ENCODE results near the gene TPST2.
"Not testable (repeated sequence)": the region's sequence is repeated elsewhere in the genome, so short reads cannot be mapped to it uniquely, and the experiment has no call there.

TPST2 gene

DNA sequence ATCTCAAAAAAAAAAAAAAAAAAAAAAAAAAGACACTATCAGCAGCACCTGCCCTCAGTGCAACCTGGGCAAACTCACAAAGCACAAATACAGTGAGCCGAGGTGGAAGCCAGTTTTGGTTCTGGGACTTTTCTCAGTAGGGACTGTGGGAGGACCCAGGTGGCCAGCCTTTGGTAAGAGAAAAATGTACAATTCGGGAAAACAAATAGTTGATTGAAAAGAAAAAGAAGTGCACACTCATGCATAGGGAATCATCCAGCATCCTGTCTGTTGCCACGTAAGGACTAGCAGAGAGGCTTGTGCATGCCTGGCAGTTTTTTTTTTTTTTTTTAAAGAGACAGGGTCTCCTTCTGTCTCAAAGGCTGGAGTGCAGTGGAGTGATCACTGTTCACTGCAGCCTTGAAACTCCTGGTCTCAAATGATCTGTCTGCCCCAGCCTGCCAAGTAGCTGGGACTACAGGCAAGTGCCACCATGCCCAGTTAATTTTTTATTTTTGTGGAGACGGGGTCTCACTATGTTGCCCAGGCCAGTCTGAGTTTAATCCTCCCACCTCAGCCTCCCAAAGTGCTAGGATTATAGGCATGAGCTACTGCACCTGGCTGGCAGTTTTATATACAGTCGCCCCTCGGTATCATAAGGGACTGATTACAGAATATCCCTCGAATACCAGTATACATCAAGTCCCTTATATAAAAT lies 36.7 kb downstream of the TPST2 start:
- DNase-seq, result no peak

DNA sequence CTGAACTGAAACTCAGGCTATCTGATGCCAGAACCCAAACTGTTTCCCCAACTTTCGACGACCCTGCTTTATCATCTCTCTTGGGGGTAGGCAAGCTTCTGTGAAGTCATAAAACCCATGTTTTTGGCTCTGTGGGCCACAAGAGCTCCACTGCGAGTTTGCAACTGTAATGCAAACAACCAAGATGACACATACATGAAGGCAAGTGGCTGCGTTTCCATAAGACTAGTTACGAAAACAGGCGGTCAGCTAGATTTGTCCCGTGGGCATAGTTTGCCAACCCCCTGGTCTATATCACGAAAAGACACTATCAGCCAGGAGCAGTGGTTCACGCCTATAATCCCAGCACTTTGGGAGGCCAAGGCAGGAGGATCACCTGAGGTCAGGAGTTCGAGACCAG lies 37.5 kb downstream of the TPST2 start:
- DNase-seq, result no peak

DNA sequence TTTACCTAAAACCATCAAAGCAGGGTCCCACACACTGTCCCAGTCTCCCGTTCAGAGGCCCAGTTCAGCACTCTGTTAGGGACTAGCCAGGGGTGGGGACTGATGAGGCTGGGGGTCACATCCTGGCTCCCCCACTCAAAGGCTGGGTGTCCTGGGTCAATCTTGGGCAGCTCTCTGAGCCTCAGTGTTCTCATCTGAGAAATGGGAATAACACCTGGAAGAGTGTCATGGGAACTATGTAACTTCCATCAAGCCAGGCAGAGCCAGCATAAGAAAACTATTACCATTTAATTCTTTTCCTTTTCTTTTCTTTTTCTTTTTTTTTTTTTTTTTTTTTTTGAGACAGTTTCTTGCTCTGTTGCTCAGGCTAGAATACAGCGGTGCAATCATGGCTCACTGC lies 38.4 kb downstream of the TPST2 start:
- no peak for DNase-seq

DNA sequence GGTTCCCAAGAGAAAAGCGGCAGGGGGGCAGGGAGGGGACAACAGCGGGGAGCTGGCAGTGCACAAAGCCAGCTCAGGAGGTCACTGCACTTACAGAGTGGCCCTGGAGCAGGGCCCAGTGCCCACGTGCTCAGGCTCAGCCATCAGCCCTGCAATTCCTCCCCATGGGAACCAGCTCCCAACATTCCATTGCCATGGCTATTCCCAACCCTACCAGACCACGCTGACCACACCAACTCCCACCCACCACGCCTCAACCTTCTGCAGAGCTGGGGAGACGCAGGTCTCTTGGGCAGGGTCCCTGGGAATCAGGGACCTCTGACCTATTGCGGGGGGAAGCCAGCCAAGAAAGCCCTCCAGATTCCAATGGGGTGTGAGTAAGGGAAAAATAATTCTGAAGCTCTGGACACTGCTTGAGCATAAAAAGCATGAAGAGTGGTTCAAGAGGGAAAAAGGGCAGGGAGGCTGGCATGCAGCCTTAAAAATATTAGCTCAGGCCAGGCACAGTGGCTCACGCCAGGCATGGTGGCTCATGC lies 39.4 kb downstream of the TPST2 start:
- DNase-seq, result no peak

DNA sequence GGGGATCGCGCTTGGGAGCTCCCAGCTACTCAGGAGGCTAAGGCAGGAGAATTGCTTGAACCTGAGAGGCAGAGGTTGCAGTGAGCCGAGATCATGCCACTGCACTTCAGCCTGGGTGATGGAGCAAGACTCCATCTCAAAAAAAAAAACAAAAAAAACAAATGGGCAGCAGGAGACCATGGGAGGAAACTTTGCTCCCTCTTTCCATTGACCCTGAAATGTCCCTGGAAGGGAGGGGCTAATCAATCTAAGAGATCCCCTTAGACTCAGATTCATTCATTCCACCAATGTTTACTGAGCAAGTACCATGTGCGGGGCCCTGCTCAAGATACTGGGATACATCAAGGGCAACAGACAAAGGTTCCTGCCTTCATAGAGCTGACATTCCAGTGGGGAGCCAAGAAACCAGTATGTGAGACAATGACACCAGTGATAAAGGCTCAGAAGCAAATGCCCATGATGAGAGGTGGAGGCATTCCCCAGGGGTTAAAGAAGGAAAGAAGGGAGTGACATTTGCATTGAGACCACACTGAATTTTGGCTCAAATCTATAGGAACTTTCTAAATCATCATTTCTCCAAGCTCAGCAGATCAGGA lies 39.9 kb downstream of the TPST2 start:
- DNase-seq, result no peak

DNA sequence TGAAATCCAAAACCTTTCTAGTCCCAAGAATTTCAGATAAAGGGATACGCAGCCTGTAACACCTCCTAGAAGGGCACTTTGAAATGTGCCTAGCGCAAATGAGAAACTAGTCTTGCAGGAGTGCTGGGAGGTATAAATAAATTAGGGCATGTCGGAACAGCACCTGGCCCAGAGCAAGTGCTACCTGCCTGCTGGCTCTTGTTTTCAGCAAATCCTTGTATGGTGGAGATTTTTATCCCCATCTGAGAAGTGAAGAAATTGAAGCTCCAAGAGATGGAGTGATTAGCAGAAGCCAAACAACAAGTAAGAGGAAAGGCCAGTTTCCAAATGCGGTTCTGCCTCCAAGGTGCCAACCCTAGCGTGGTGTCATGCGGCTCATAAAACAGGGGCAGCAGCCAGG lies 40.9 kb downstream of the TPST2 start:
- DNase-seq, result no peak

DNA sequence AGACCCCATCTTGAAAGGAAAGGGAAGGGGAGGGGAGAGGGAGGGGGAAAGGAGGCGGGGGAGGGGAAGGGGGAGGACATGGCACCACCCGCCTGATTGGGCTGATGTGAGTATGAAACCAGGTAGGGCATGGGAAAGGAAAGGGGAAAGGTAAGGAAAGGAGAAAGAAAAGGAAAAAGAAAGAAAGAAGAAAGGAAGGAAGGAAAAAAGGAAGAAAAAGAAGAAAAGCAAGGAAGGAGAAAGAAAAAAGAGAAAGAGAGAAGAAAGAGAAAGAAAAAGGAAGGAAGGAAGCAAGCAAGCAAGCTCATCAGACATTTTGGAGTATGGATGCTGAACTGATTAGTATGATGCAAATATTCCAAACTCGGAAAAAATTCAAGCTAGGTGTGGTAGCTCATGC lies 41.6 kb downstream of the TPST2 start:
- DNase-seq, result no peak

DNA sequence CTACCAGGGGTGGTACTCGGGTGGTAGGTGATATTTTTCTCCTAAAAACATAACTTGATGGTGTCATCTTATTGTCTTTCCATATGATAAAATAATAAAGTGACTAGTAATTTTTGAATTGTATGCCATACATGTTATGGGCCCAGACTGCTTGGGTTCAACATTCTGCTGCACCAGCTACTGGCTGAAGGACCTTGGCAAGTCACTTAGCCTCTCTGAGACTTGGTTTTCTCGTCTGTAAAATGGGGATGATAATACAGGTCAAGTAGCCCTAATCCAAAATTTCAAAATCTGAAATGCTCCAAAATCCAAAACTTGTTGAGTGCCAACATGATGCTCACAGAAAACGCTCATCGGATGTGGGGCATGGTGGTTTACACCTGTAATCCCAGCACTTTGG lies 42.1 kb downstream of the TPST2 start:
- DNase-seq, result no peak

DNA sequence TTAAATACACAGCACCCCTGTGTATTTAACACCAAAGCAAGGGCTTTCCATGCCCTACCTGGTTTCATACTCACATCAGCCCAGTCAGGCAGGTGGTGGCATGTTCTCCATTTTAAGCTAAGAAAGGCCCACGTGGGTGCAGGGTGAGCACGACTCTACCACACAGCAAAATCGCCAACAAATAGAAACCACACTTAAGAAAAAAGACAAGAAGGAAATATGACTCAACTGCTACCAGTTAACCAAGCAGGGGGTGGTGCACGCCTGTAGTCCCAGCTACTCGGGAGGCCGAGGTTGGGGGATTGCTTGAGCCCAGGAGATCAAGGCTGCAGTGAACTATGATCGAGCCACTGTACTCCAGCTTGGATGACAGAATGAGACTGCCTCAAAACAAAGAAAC lies 42.5 kb downstream of the TPST2 start:
- no peak for DNase-seq

DNA sequence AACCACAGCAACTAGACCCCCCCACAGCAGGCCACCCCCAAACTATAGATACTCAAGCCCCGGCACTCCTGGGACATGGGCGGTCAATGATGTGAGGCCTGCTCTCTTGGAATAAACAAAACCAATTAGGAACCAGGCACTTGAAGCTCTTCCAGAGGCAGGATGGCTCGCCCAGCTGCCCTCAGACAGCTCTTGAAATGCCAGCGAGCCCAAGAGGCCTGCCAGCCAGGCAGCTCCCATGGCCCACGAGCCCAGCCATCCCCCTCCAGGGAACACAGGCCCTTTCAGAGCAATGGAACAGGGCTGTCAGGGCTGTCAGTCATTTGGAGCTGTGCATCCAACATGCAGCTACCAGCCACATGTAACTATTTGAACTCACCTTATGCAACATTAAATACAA lies 43.6 kb downstream of the TPST2 start:
- DNase-seq, result no peak

DNA sequence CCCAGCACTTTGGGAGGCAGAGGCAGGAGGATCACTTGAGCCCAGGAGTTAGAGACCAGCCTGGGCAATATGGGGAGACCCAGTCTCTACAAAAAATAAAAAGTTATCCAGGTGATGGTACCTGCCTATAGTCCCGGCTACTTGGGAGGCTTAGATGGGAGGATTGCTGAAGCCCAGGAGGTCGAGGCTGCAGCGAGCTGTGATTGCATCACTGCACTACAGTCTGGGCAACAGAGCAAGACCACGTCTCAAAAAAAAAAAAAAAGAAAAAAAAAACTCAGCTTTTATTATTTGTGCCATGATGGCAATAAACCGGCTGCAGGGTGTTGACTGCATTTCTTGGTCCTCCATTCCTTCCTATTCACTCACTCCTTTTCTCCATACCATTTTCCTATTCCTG lies 44.1 kb downstream of the TPST2 start:
- no peak for DNase-seq

DNA sequence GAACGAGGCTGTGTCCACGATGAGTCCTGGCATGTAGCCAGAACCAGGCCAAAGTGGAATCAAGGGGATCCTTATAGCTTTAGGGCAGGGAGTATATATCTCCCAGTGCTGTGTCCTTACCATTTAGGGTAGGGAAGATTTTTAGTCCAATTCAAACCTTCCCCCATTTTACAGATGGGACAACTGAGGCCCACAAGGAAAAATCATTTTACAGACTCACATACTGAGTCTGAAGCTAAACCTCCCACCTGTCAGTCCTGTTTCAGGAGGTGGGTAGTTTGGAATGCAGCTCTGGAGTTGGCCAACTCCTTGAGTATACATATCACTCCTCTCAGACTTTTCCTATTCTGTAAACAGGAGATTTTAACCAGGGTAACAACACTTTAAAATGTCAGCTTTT lies 44.5 kb downstream of the TPST2 start:
- no peak for DNase-seq

DNA sequence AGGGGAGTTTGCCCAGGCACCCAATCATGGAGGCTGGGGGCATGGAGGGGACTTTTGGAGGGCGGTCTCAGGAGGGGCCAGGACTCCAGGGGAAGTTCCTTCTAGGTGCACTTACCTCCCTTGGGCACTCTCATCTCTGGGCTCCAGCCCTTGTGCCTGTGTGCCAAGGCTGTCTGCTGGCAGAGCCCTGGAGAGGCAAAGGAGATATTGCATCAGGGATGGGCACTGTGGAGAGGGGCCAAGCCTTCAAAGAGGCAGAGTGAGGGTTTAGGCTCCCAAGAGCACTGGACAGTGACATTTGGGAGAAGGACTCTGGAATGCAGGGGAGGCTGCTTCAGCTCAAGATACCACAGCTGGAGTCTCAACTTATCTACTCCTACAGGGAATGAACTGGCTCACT lies 45.4 kb downstream of the TPST2 start:
- no peak for DNase-seq

DNA sequence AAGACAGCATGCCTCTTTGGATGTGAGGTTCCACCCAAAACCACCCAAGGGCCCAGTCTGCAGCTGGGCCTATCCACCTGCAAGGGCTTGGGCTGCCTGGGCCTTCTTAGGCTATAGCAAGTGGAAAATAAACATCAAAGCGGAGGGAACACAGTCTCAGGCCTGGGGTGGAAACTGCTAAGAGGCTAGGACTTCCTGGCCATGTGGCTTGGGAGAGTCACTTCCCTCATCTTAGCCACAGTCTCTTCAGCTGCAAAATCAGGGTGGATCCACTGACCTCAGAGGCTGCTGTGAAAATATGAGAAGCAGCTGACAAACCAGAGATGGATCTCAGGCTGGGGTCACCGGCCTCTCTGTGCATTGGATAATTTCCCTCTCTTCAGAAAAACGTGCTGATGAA lies 47.1 kb downstream of the TPST2 start:
- peak; percentile 49 to 58 for DNase-seq

DNA sequence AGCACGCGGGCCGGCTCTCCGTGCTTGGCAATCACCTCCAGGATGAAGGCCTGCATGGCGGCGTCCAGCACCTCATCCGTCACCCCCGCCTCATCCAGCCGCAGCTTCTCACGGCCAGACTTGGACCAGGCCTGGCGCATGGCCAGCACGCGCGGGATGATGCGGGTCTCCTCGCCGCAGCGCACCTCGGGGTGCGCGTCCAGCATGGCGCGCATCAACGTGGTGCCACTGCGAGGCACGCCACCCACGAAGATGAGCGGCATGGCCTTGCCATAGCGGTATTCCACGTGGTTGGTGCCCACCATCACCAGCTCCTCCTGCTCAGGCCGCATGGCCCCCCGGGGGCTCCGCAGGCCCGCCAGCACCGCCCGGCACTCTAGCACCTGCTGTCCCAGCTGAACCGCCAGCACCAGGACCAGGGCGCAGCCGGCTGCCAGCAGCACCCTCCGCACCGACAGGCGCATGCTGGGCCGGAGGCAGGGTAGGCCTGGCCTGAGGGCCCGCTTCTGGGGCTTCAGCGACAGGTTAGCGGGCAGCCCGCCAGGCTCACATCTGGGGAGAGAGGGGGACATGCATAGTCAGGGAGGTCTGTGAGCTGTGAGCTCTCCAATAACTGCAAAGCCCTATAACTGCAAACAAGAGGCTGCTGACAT lies 48.6 kb downstream of the TPST2 start:
- DNase-seq, result no peak

DNA sequence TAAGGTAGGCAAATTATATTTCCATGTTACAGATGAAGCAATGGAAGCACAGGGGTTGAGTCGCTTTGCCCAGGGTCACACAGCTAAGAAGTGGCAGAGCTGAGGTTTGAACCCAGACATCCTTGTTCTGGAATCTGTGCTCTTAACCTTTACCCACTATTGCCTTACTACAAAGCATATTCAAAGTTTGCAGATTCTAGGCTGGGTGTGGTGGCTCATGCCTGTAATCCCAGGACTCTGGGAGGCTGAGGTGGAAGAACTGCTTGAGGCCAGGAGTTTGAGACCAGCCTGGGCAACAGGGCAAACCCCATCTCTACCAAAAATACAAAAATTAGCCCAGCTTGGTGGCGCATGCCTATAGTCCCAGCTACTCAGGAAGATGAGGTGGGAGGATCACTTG lies 49.8 kb downstream of the TPST2 start:
- no peak for DNase-seq

DNA sequence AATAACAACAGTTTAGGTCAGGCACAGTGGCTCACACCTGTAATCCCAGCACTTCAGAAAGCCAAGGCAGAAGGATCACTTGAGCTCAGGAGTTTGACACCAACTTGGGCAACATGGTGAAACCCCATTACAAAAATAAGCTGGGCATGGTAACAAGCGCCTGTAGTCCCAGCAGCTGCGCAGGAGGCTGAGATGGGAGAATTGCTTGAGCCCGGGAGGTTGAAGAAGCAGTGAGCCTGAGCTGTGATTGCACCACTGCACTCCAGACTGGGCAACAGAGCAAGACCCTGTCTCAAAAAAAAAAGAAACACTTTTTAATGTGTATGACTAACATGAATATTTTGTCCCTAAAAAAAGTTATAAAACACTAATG lies 53.2 kb downstream of the TPST2 start:
- DNase-seq, result no peak

DNA sequence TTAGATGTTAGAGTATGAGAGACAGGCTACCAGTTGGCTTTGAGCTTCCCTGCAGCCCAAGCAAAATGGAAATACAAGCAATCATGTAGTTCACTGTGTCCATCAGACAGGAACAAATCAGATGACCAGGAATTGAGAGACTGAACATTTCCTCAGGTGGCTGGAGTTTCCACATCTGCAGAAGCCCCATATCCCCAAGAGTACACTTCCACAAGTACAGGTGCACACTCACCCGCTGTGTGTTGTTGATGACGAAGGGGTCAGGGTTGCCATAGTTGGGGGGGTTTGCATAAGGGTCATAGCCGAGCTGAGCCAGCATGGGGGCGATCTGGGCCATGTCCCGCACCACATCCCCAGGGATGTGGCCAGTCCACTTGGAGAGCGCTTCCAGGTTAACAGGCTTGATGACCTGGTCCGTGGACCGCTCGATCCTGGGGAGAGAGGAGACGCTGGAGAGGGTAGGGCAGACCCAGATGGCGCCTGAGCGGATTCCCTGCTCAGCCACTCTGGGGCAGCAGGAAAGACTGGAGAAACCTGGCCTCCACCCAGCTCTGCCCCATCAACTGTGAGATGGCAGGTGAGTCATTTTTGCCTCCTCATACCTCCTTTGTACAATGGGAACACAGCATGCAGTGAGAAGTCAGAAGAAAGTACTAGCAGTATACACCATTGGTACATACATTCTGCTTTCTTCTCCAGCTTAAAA lies 53.7 kb downstream of the TPST2 start:
- no peak for DNase-seq

DNA sequence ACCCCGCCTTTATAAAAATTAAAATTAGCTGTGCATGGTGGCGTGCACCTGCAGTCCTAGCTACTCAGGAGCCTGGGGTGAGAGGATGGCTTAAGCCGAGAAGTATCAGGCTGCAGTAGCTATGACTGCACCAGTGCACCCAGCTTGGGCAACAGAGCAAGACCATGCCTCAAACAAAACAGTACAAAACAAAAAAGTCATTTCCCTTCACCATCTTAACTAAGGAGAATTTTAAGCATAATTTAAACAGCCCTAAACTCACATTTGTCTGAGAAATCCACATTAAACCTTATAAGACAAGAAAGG lies 54.4 kb downstream of the TPST2 start:
- no peak for DNase-seq

DNA sequence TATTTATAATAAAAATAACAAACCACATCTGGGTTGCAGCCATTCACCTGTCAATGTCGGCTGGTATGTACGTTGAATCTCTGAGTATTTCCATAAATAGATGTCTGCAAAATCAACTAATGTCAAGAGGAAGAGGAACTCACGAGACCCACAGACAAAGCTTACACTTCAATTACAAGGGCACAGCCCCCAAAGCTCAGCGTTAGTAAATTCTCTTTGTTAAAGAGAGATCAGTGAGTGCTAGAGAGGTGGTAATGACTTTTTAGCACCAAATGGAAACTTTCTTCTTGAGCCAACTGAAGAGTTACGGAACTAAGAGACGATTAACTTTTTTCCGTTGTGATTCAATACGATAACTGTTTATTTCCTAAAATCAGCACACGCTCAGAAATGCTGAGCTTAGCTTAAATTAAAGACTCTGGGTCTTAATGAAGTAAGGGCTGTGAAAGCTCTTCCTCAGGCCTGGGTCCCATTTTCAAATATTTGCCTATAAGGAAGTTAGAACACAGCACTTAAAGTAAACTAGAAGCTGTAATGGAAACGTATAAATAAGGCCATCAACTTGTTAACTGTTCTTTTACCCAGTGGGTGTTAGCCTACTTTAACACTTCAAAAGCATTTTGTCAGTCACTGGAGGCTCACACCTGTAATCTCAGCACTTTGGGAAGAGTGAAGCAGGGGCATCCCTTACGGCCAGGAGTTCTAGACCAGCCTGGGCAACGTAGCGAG lies 54.9 kb downstream of the TPST2 start:
- DNase-seq, result no peak

DNA sequence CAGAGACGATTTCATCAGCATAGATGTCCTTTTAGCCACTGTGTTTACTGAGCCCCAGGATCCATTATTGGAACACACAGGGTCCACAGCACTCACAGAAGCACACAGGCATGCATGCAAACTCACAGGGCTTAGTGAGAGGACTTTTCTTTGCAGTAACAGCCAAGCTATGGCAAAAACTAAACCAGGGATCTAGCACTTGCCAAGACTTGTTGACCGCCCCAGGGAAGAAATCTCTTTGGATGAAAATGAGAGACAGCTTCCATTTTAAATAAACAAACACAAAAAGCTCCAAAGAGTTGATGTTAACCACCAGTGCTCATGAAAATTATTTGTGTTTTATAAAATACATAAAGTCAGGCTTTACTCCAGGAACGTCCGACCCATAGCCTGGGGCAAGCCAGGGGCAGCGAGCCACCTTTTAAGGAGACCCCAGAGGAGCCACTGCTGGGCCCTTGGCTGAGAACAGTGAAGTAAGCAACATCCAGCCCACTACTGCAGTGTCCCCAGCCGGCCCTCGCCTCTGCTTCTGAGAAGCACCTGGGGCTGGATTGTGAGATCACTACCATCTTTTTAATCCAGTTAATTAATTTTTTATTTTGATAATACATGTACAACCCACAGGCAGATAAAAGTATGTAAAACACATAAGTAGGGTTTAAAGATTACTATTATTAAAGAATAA lies 55.6 kb downstream of the TPST2 start:
- DNase-seq, result no peak

DNA sequence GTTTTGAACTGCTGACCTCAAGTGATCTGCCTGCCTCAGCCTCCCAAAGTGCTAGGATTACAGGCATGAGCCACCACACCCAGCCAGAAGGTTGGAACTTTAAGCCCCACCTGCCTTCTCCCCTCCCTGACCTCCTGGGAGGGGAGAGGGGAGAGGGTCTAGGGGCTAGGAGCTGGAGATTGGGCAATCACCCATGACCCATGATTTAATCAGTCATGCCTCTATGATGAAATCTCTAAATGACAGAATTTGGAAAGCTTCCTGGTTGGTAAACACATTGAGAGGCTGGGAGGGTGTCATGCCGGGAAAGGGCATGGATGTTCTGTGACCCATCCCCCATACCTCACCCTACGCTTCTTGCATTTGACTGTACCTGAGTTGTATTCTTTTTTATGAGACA lies 60.6 kb downstream of the TPST2 start:
- peak; percentile 66 to 69 for DNase-seq

DNA sequence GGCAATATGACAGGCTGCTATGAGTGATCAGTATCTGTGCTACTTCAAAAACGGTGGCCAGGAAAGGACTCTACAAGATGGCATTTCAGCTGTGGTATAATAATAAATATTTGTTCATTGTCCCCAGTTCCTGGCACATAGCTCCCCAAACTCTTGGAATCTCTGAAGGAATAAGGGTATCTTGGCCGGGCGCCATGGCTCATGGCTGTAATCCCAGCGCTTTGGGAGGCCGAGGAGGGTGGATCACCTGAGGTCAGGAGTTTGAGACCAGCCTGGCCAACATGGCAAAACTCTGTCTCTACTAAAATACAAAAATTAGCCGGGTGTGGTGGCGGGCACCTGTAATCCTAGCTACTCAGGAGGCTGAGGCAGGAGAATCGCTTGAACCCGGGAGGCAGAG lies 61.4 kb downstream of the TPST2 start:
- not testable (repeated sequence) for DNase-seq
